SK-N-SH (cell line): Measurements from ENCODE around the gene POLD2. TPM values are rescaled to one million over a fixed set of nuclear protein-coding genes. Genes with fewer than 3 reads are reported as not detected.

Experiments used
- CTCF ChIA-PET: fragments of 300-600, 350-600 bp; formaldehyde crosslinking; extraction: SDS; loops from one replicate; lab custom pipeline; 2021; lab: Yijun Ruan, JAX
- POLR2A ChIA-PET: fragments of 350-600 bp; sonication (Branson Sonifier 250); formaldehyde crosslinking; extraction: SDS; loops from one replicate; lab custom pipeline; 2020; ENCODE audit warnings: antibody characterized with exemption, inconsistent platforms; lab: Yijun Ruan, JAX
- DNase-seq: peaks from one replicate; pipeline ENCODE4 v3.0.0; 2012
- H2AFZ ChIP-seq: fragments of 200-600 bp; sonication (generic); 2 replicates; pipeline ENCODE4 v1.8.1; 2016; ENCODE audit warnings: antibody characterized with exemption, mild to moderate bottlenecking, low read depth
- H3F3A ChIP-seq: fragments of 200-600 bp; sonication (generic); replicated peaks from 2 replicates; pipeline ENCODE3; 2016; ENCODE audit warnings: antibody characterized with exemption, mild to moderate bottlenecking; ENCODE audit not compliant: insufficient read depth
- H3K27ac ChIP-seq, 2 experiments: fragments of 200-500 bp in 1 of 2; fragments of 200-600 bp in 1 of 2; sonication (Bioruptor generic) in 1 of 2; sonication (generic), shearing (Covaris generic) in 1 of 2; 2 replicates each; pipeline versions ENCODE4 v1.5.1 to v1.6.1; 2014 to 2016; ENCODE audit warnings: low read depth in 2 of 2, inconsistent platforms in 1 of 2, low read length in 1 of 2, mild to moderate bottlenecking in 1 of 2, mixed read lengths in 1 of 2
- H3K27me3 ChIP-seq: fragments of 200-600 bp; sonication (generic), shearing (Covaris generic); 2 replicates; pipeline ENCODE4 v1.6.1; 2016; ENCODE audit warnings: mixed run types; ENCODE audit not compliant: insufficient read depth
- H3K36me3 ChIP-seq, 2 experiments: fragments of 200-500 bp in 1 of 2; fragments of 200-600 bp in 1 of 2; sonication (Bioruptor generic) in 1 of 2; sonication (generic) in 1 of 2; replicated peaks in 1 of 2; 2 replicates each; pipeline versions ENCODE3 to v1.5.1; 2014 to 2016; ENCODE audit warnings: low read length in 1 of 2, mild to moderate bottlenecking in 1 of 2; ENCODE audit not compliant: insufficient read depth in 2 of 2, control insufficient read depth in 1 of 2
- H3K4me1 ChIP-seq, 2 experiments: fragments of 200-500 bp in 1 of 2; fragments of 200-600 bp in 1 of 2; sonication (Bioruptor generic) in 1 of 2; sonication (generic), shearing (Covaris generic) in 1 of 2; 2 replicates each; pipeline versions ENCODE4 v1.5.1 to v1.6.1; 2014 to 2016; ENCODE audit warnings: low read depth in 1 of 2, low read length in 1 of 2, mixed run types in 1 of 2; ENCODE audit not compliant: insufficient read depth in 2 of 2, control insufficient read depth in 1 of 2
- H3K4me2 ChIP-seq: fragments of 200-600 bp; sonication (generic), shearing (Covaris generic); 2 replicates; pipeline ENCODE4 v1.6.1; 2017; ENCODE audit warnings: mixed run types
- H3K4me3 ChIP-seq, 2 experiments: fragments of 200-500 bp in 1 of 2; fragments of 200-600 bp in 1 of 2; sonication (Bioruptor generic) in 1 of 2; sonication (generic), shearing (Covaris generic) in 1 of 2; 2 replicates each; pipeline versions ENCODE4 v1.5.1 to v1.8.1; 2014 to 2016; ENCODE audit warnings: low read depth in 2 of 2, inconsistent platforms in 1 of 2, low read length in 1 of 2, mild to moderate bottlenecking in 1 of 2, mixed read lengths in 1 of 2, moderate library complexity in 1 of 2
- H3K79me2 ChIP-seq: fragments of 200-600 bp; sonication (generic); 2 replicates; pipeline ENCODE4 v1.8.1; 2017; ENCODE audit warnings: mild to moderate bottlenecking; ENCODE audit not compliant: insufficient read depth
- H3K9ac ChIP-seq: fragments of 200-600 bp; sonication (generic); 2 replicates; pipeline ENCODE4 v1.6.1; 2017; ENCODE audit warnings: mixed run types
- H3K9me2 ChIP-seq: fragments of 200-600 bp; sonication (generic); 2 replicates; pipeline ENCODE4 v1.6.1; 2017; ENCODE audit warnings: mixed run types
- H3K9me3 ChIP-seq: fragments of 200-600 bp; sonication (generic); 2 replicates; pipeline ENCODE4 v1.6.1; 2017; ENCODE audit warnings: mixed run types, mild to moderate bottlenecking, moderate library complexity
- H4K20me1 ChIP-seq: fragments of 200-600 bp; sonication (generic); 2 replicates; pipeline ENCODE4 v1.6.1; 2017; ENCODE audit warnings: mild to moderate bottlenecking, mixed run types; ENCODE audit not compliant: insufficient read depth
- CHD2 ChIP-seq: fragments of 150-350 bp; IDR thresholded peaks from 2 replicates; pipeline ENCODE4 v1.6.1; 2018; ENCODE audit warnings: low read length; ENCODE audit not compliant: partially characterized antibody
- EZH2phosphoT487 ChIP-seq: fragments of 200-600 bp; sonication (generic); IDR thresholded peaks from 2 replicates; pipeline ENCODE4 v1.6.1; 2017; ENCODE audit warnings: low read depth, mixed run types, mild to moderate bottlenecking, antibody characterized with exemption, moderate library complexity, borderline replicate concordance
- GABPA ChIP-seq: IDR thresholded peaks from 2 replicates; pipeline ENCODE4 v1.4.0; 2012; ENCODE audit warnings: low read depth, mild to moderate bottlenecking
- GATA2 ChIP-seq: sonication (generic); formaldehyde crosslinking; IDR thresholded peaks from 2 replicates; pipeline ENCODE4 v1.5.0; 2020; ENCODE audit warnings: mild to moderate bottlenecking, missing genetic modification reagents
- MEF2A ChIP-seq: IDR thresholded peaks from 2 replicates; pipeline ENCODE4 v1.4.0; 2012; ENCODE audit warnings: low read depth, borderline replicate concordance
- NFIC ChIP-seq: IDR thresholded peaks from 2 replicates; pipeline ENCODE4 v1.4.0; 2012; ENCODE audit warnings: borderline replicate concordance
- NRF1 ChIP-seq: IDR thresholded peaks from 2 replicates; pipeline ENCODE4 v1.6.1; 2012; ENCODE audit warnings: low read depth, mild to moderate bottlenecking, low read length
- PBX3 ChIP-seq: IDR thresholded peaks from 2 replicates; pipeline ENCODE4; 2012
- POLR2AphosphoS5 ChIP-seq: IDR thresholded peaks from 2 replicates; pipeline ENCODE4 v1.6.1; 2012; ENCODE audit warnings: low read depth, low read length
- RCOR1 ChIP-seq: fragments of 150-350 bp; IDR thresholded peaks from 2 replicates; pipeline ENCODE4 v1.6.1; 2017; ENCODE audit warnings: antibody characterized with exemption, low read length
- RFX5 ChIP-seq: IDR thresholded peaks from 2 replicates; pipeline ENCODE4 v1.6.1; 2012; ENCODE audit warnings: mild to moderate bottlenecking, improper control_type of control experiment, low read length
- SIN3A ChIP-seq: IDR thresholded peaks from 2 replicates; pipeline ENCODE4 v1.6.1; 2012; ENCODE audit warnings: low read depth, mild to moderate bottlenecking, low read length, moderate library complexity, borderline replicate concordance
- TCF12 ChIP-seq: IDR thresholded peaks from 2 replicates; pipeline ENCODE4 v1.4.0; 2012
- TEAD4 ChIP-seq: IDR thresholded peaks from 2 replicates; pipeline ENCODE4 v1.4.0; 2012; ENCODE audit warnings: mild to moderate bottlenecking, borderline replicate concordance; ENCODE audit not compliant: insufficient read depth
- USF1 ChIP-seq: IDR thresholded peaks from 2 replicates; pipeline ENCODE4 v1.4.0; 2012; ENCODE audit warnings: low read depth, borderline replicate concordance
- WGBS: methylation state at CpG from one replicate; pipeline ENCODE4 v1.1.6; 2017; ENCODE audit warnings: low lambda C conversion rate; 5-methylcytosine and 5-hydroxymethylcytosine counted together
- polyA plus RNA-seq, 3 experiments: library from polyadenylated mRNA; depleted of rRNA; stranded (reverse); fragments of >200 nt; gene quantifications; 2 replicates each; pipeline ENCODE4 v1.2.3, GENCODE V29; 2012
- TF ChIP-seq, protein P1 (sequence below): fragments of 200-600 bp; sonication (generic); IDR thresholded peaks from 2 replicates; pipeline ENCODE4 v1.6.1; 2017; ENCODE audit warnings: antibody characterized with exemption, mild to moderate bottlenecking, moderate library complexity
- TF ChIP-seq, protein P2 (sequence below): fragments of 150-350 bp; IDR thresholded peaks from 2 replicates; pipeline ENCODE4 v1.6.1; 2017; ENCODE audit warnings: antibody characterized with exemption, low read length, low read depth, borderline replicate concordance
- TF ChIP-seq, protein P3 (sequence below): IDR thresholded peaks from 2 replicates; pipeline ENCODE4 v1.4.0; 2012; ENCODE audit warnings: low read depth

Gene POLD2
- polyA plus RNA-seq, 1 of the 3 experiments (the other 2 are of a cell fraction) = 194 TPM

GRCh38 chr7:44124822-44125202 lies 1.5 kb upstream of the POLD2 start:
- WGBS = 93% methylated on average over 6 of the region's 6 CpGs
- Histone ChIP-seq H3F3A (peaks cover 11% of the 10 kb centered on the region), H3K9me2 (no peaks in the 10 kb centered on the region), H3K4me3 (no peak overlapping the region), H3K9me3 (no peaks in the 10 kb centered on the region), H3K79me2 (peaks cover 32% of the 10 kb centered on the region), H3K27ac (no peak overlapping the region), H3K4me1 (peaks cover 7 to 16% of the 10 kb centered on the region in 2 experiments; a peak in 3 of 4 replicates), H3K36me3 (peaks cover 11 to 17% of the 10 kb centered on the region in 2 experiments), H3K27me3 (no peaks in the 10 kb centered on the region), H3K9ac (no peak overlapping the region), H4K20me1 (no peaks in the 10 kb centered on the region), H3K4me2 (no peak overlapping the region), H2AFZ (no peak overlapping the region)
- DNase-seq = no peak
- no peak for TF ChIP-seq PBX3
- no peak for TF ChIP-seq CHD2
- TF ChIP-seq, protein P1, sequence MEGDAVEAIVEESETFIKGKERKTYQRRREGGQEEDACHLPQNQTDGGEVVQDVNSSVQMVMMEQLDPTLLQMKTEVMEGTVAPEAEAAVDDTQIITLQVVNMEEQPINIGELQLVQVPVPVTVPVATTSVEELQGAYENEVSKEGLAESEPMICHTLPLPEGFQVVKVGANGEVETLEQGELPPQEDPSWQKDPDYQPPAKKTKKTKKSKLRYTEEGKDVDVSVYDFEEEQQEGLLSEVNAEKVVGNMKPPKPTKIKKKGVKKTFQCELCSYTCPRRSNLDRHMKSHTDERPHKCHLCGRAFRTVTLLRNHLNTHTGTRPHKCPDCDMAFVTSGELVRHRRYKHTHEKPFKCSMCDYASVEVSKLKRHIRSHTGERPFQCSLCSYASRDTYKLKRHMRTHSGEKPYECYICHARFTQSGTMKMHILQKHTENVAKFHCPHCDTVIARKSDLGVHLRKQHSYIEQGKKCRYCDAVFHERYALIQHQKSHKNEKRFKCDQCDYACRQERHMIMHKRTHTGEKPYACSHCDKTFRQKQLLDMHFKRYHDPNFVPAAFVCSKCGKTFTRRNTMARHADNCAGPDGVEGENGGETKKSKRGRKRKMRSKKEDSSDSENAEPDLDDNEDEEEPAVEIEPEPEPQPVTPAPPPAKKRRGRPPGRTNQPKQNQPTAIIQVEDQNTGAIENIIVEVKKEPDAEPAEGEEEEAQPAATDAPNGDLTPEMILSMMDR = no peak
- TF ChIP-seq, protein P2, sequence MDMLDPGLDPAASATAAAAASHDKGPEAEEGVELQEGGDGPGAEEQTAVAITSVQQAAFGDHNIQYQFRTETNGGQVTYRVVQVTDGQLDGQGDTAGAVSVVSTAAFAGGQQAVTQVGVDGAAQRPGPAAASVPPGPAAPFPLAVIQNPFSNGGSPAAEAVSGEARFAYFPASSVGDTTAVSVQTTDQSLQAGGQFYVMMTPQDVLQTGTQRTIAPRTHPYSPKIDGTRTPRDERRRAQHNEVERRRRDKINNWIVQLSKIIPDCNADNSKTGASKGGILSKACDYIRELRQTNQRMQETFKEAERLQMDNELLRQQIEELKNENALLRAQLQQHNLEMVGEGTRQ = no peak
- no peak for TF ChIP-seq TEAD4
- TF ChIP-seq GATA2 (CRISPR knock-in tag) = no peak
- TF ChIP-seq NFIC = no peak
- TF ChIP-seq NRF1 = no peak
- TF ChIP-seq SIN3A = no peak
- TF ChIP-seq, protein P3, sequence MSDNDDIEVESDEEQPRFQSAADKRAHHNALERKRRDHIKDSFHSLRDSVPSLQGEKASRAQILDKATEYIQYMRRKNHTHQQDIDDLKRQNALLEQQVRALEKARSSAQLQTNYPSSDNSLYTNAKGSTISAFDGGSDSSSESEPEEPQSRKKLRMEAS = no peak
- TF ChIP-seq POLR2AphosphoS5 = no peak
- TF ChIP-seq MEF2A = no peak
- no peak for TF ChIP-seq RFX5
- TF ChIP-seq GABPA = no peak
- TF ChIP-seq TCF12 = no peak
- no peak for TF ChIP-seq EZH2phosphoT487
- TF ChIP-seq RCOR1 = no peak
- no peak for TF ChIP-seq USF1
- CTCF ChIA-PET = interaction anchor here (0.6 to 2.6 kb wide), 8 partner anchors 8 to 76 kb away, joined by 3 to 7 read pairs (median 4); partner anchors contain the start of gene YKT6
- POLR2A ChIA-PET = interaction anchor here (0.6 to 3.2 kb wide), 2 partner anchors 13 to 49 kb away, joined by 6 to 18 read pairs; no protein-coding TSS in a partner anchor
